ENCODE results near the gene USO1.

GRCh38 chr4:75820197-75820596, 95.8 kb downstream of the USO1 start:
- TF ChIP-seq CTCF (IDR thresholded peaks at IDR 0.05), result no peak
- no peak for TF ChIP-seq EZH2 (IDR thresholded peaks at IDR 0.05)
- TF ChIP-seq EZH2phosphoT487 (IDR thresholded peaks at IDR 0.05), result no peak

All from neural progenitor cell (in vitro differentiated cells).